AG09319 (cell line): Measurements from ENCODE around the gene CALR3.
"Not testable (repeated sequence)": the region's sequence is repeated elsewhere in the genome, so short reads cannot be mapped to it uniquely, and the experiment has no call there.

Source experiments
- DNase-seq: peaks from one replicate; pipeline ENCODE4 v3.0.0-alpha.2; 2010; ENCODE audit warnings: low read depth; ENCODE audit errors: extremely low read depth
- CTCF ChIP-seq: IDR thresholded peaks from 2 replicates; pipeline ENCODE4 v1.5.1; 2011; ENCODE audit warnings: low read depth, mild to moderate bottlenecking, inconsistent platforms, low read length, moderate library complexity

Gene CALR3

GRCh38 chr19:16457195-16457953 is 38.6 kb downstream of the CALR3 start:
- TF ChIP-seq CTCF: no peak

GRCh38 chr19:16456652-16457194 is 39.2 kb downstream of the CALR3 start:
- no peak for TF ChIP-seq CTCF
- no peak for DNase-seq

More at GRCh38 chr19:16457195-16457953, 38.6 kb downstream of the CALR3 start:
- peak; percentile 32 for DNase-seq

GRCh38 chr19:16455489-16455888 is 40.5 kb downstream of the CALR3 start:
- DNase-seq: no peak
- no peak for TF ChIP-seq CTCF

DNA sequence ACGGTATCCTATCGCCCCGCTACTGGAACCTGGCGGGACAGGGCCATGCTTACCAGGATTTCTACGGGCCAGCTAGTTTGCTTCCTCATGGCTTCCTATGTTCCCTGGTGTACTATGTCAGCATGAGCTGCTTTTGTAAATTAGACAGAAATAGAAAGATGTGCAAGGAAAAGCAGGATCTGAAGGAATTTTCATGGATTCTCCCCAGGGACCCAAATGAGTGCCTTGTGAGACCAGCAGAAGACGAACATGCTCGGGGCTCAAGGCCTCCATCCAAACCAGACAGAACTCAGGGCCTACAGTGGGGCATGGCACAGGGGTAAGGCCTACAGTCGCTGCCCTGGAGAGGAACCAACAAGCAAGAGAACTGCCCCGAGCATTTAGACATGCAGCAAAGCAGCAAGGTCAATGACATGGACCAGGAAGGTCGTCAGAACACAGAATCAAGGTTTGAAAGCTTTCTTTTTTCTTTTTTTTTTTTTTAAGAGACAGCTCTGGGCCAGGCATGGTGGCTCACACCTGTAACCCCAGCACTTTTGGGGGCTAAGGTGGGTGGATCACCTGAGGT is 41.5 kb downstream of the CALR3 start:
- TF ChIP-seq CTCF: no peak

GRCh38 chr19:16452325-16452724 is 43.6 kb downstream of the CALR3 start:
- no peak for TF ChIP-seq CTCF
- DNase-seq: no peak

More for the DNA sequence above, 41.5 kb downstream of the CALR3 start:
- DNase-seq: no peak

DNA sequence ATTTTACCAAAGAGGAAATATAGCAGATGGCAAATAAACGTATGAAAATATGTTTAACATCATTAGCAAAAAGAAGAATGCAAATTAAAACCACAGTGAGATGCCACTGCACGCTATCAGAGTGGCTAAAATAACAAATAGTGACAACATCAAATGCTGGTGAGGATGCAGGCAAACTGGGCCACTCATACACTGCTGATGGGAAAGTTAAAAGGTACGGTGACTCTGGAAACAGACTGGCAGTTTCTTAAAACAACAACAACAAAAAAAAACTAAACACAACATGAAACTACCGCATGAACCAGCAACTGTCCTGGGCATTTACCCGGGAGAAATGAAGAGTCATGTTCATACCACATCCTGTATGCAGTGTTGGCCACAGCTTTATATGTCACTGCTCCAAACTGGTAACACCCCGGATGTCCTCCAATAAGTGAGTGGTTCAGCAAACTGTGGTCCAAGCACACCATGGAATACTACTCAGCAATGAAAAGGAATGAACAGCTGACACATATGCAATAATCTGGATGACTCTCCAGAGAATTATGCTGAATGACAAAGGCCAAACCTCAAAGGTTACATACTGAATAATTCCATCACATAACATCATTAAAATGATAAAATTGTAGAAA is 46.5 kb downstream of the CALR3 start:
- DNase-seq: no peak
- TF ChIP-seq CTCF: no peak

DNA sequence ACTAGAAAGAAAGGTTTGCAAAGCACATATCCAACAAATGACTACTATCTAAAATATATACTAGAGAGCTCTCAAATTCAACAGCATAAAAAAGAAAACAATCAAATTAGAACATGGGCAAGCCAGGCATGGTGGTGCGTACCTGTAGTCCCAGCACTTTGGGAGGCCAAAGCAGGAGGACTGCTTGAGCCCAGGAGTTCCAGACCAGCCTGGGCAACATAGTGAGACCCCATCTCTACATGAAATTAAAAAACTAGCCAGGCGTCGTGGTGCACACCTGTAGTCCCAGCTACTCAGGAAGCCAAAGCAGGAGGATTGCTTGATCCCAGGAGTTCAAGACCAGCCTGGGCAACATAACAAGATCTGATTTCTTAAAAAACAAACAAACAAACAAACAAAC is 47.1 kb downstream of the CALR3 start:
- not testable (repeated sequence) for DNase-seq
